B cell (primary cell): ENCODE measurements around the gene TGFA.

ENCODE experiments used
- EZH2 ChIP-seq: IDR thresholded peaks from 2 replicates; pipeline ENCODE4 v1.6.1; 2012; ENCODE audit warnings: borderline replicate concordance, low read depth, mild to moderate bottlenecking, moderate library complexity, low read length; ENCODE audit not compliant: insufficient read depth, poor library complexity, severe bottlenecking
- TF ChIP-seq, protein P1 (sequence below): fragments of 200-600 bp; IDR thresholded peaks from one replicate; pipeline ENCODE4 v1.8.0; 2022; ENCODE audit warnings: antibody characterized with exemption, mild to moderate bottlenecking

DNA sequence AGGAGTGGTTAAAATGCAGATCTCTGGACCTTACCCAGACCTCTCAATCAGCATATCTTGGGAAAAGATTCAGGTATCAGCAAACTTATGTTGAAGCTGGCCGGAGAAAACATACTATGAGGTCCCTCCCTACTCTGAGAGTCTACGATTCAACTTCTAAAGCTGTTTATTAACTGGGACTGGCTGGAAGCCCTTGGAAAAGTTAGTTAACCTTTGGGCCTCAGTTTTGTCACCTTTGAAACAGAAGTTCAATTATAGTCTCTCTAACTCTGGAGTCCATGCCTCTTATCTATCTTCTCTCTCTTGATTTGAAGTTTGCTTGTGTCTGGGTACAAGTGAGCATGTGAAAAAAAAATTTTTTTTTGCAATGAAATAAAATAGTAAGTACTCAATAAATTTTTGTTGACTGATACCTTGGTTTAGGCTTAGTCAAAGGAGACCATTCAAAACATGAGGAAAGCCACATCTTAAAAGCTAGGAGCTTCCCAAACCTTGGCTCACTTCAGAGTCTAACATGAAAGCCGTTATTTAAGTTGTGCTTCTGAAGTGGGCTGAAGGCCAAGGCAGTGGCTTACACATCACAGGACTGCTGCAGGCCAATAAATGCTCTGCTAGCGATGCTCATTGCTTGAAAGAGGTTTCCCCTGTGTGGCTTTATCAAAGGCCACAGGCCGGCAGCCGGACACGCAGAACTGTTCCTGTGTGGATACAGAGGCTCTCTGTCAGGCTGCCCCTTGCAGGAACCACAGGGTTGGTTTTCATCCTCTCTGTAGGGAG is 141.1 kb downstream of the TGFA start:
- TF ChIP-seq, protein P1, sequence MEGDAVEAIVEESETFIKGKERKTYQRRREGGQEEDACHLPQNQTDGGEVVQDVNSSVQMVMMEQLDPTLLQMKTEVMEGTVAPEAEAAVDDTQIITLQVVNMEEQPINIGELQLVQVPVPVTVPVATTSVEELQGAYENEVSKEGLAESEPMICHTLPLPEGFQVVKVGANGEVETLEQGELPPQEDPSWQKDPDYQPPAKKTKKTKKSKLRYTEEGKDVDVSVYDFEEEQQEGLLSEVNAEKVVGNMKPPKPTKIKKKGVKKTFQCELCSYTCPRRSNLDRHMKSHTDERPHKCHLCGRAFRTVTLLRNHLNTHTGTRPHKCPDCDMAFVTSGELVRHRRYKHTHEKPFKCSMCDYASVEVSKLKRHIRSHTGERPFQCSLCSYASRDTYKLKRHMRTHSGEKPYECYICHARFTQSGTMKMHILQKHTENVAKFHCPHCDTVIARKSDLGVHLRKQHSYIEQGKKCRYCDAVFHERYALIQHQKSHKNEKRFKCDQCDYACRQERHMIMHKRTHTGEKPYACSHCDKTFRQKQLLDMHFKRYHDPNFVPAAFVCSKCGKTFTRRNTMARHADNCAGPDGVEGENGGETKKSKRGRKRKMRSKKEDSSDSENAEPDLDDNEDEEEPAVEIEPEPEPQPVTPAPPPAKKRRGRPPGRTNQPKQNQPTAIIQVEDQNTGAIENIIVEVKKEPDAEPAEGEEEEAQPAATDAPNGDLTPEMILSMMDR, result no peak
- no peak for TF ChIP-seq EZH2
